Lung (tissue), 12 donors: ENCODE results near the gene MOCS3. TPM values are rescaled to one million over a fixed set of nuclear protein-coding genes. Genes with fewer than 3 reads are reported as not detected.

Source experiments
- ATAC-seq: fragments of 200-7000 bp; cut with Tn5 transposase; one replicate; pipeline ENCODE4 v1.9.1; 2020; ENCODE audit warnings: moderate number of reproducible peaks; ENCODE audit not compliant: insufficient read depth, low FRiP score
- DNase-seq, 3 donors: peaks; one replicate each; pipeline ENCODE4 v3.0.0-alpha.2; 2013 to 2017
- H3K27ac ChIP-seq, 2 donors: one replicate each; pipeline ENCODE4 v1.5.1; 2013; ENCODE audit warnings: mild to moderate bottlenecking in 2 of 2, moderate library complexity in 2 of 2, control low read depth in 1 of 2, inconsistent platforms in 1 of 2, low read depth in 1 of 2, low read length in 1 of 2
- H3K27me3 ChIP-seq, 3 donors: one replicate each; pipeline ENCODE4 v1.5.1; 2013; ENCODE audit warnings: low read length in 2 of 3; ENCODE audit not compliant: control insufficient read depth in 3 of 3, insufficient read depth in 3 of 3
- H3K36me3 ChIP-seq, 4 donors: one replicate each; pipeline ENCODE4 v1.5.1; 2013; ENCODE audit warnings: low read length in 4 of 4, mild to moderate bottlenecking in 1 of 4, moderate library complexity in 1 of 4; ENCODE audit not compliant: control insufficient read depth in 4 of 4, insufficient read depth in 4 of 4
- H3K4me1 ChIP-seq, 5 donors: one replicate each; pipeline ENCODE4 v1.5.1; 2013; ENCODE audit warnings: low read length in 5 of 5, mild to moderate bottlenecking in 2 of 5, moderate library complexity in 1 of 5; ENCODE audit not compliant: control insufficient read depth in 5 of 5, insufficient read depth in 5 of 5
- H3K4me3 ChIP-seq: one replicate; pipeline ENCODE4 v1.5.1; 2013; ENCODE audit warnings: mild to moderate bottlenecking, control low read depth, moderate library complexity
- H3K9ac ChIP-seq, 2 donors: one replicate each; pipeline ENCODE4 v1.5.1; 2013; ENCODE audit warnings: low read length in 2 of 2, control low read depth in 1 of 2; ENCODE audit not compliant: insufficient read depth in 1 of 2
- H3K9me3 ChIP-seq, 4 donors: one replicate each; pipeline ENCODE4 v1.5.1; 2013; ENCODE audit warnings: low read length in 3 of 4, mild to moderate bottlenecking in 1 of 4, moderate library complexity in 1 of 4; ENCODE audit not compliant: control insufficient read depth in 4 of 4, insufficient read depth in 3 of 4
- WGBS, 2 donors: extraction: QIAGEN DNeasy Blood & Tissue Kit; methylation state at CpG; one replicate each; pipeline ENCODE4 v1.1.7; 2013; 5-methylcytosine and 5-hydroxymethylcytosine counted together
- polyA plus RNA-seq, 2 donors: library from polyadenylated mRNA; stranded (reverse); fragments of 200-250 nt; gene quantifications; one replicate each; pipeline ENCODE4 v1.2.1, GENCODE V29; 2013
- total RNA-seq, 2 donors: library from RNA; depleted of rRNA in 1 of 2; stranded (reverse); fragments of >200 nt in 1 of 2; gene quantifications; one replicate each; pipeline ENCODE4 v1.2.1, GENCODE V29; 2014 to 2021
- TF ChIP-seq, protein P1 (sequence below): IDR thresholded peaks from 2 replicates; pipeline ENCODE4 v1.5.1; 2012; ENCODE audit warnings: mild to moderate bottlenecking; ENCODE audit errors: control extremely low read depth, extremely low read depth
- donor health status: control.
- donor health status: control.
- donor health status: Bipolar disorder and iron deficiency.
- donor health status: healthy.
- donor health status: DM: yes; HTN: yes; CAD: no.

MOCS3 gene
- total and polyA plus RNA-seq, 4 donors = 1.8 to 5.9 (median 3.4) TPM

DNA sequence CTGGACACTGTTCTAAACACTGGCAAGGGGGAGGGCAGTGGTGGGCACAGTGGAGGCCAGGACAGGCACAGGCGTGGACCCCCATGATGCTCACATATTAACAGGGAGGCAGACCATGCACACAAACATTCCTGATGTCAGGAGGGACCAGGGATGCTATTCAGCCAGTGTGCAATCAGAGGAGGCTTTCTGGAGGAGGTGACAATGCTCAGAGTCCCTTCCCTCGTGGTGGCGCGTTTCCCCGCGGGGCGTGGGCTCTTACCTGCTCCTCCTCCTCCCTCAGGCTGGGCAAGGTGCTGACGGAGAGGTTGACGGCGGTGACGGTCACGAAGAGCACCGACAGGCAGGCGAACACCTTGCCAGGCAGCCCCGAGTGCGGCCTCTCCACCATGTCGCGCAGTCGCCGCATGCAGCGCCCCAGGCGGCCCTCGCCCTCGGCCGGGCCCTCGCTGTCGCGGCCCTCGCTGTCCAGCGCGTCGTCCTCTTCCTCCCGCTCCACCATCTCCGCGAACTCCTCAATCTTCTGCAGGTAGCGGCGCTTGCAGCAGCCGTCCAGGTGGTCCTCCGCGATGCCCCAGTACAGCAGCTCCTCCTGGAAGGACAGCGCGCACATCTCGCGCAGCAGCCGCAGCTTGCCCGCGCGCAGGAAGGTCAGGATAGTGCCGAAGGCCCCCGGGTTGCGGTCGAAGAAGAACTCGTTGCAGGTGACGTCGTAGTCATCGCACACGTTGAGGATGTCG is 50.9 kb downstream of the MOCS3 start:
- no peak for ATAC-seq
- H3K9ac ChIP-seq = no peak overlapping the region
- no peaks in the 10 kb centered on the region for H3K36me3 ChIP-seq
- H3K27me3 ChIP-seq = no peaks in the 10 kb centered on the region
- peaks cover 0 to 3% (median 0%) of the 10 kb centered on the region in 4 donors for H3K9me3 ChIP-seq
- TF ChIP-seq, protein P1, sequence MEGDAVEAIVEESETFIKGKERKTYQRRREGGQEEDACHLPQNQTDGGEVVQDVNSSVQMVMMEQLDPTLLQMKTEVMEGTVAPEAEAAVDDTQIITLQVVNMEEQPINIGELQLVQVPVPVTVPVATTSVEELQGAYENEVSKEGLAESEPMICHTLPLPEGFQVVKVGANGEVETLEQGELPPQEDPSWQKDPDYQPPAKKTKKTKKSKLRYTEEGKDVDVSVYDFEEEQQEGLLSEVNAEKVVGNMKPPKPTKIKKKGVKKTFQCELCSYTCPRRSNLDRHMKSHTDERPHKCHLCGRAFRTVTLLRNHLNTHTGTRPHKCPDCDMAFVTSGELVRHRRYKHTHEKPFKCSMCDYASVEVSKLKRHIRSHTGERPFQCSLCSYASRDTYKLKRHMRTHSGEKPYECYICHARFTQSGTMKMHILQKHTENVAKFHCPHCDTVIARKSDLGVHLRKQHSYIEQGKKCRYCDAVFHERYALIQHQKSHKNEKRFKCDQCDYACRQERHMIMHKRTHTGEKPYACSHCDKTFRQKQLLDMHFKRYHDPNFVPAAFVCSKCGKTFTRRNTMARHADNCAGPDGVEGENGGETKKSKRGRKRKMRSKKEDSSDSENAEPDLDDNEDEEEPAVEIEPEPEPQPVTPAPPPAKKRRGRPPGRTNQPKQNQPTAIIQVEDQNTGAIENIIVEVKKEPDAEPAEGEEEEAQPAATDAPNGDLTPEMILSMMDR = no peak
- 85 to 86% methylated on average over 57 to 58 of the region's 58 CpGs for WGBS, 2 donors
- H3K4me3 ChIP-seq = no peak overlapping the region
- DNase-seq = no peak
- H3K27ac ChIP-seq = no peak overlapping the region
- no peaks in the 10 kb centered on the region for H3K4me1 ChIP-seq

DNA sequence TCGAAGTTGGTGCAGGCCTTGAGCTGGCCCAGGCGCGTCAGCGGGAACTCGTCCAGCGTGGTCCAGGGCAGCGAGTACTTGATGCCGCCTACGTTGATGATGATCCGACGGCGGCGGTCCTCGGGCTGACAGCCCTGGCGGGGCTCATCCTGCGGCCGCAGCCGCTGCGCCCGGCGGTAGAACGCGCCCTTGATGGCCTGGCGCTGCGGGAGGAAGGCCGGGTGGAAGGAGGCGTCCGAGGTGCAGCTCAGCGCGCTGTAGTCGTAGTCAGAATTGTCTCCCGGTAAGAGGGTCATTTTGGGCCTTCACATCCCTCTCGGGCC is 51.4 kb downstream of the MOCS3 start:
- Histone ChIP-seq H3K9ac (no peak overlapping the region), H3K36me3 (no peaks in the 10 kb centered on the region), H3K4me1 (no peaks in the 10 kb centered on the region), H3K27ac (no peak overlapping the region), H3K27me3 (no peaks in the 10 kb centered on the region), H3K9me3 (peaks cover 0 to 3% (median 0%) of the 10 kb centered on the region in 4 donors), H3K4me3 (no peak overlapping the region)
- TF ChIP-seq, protein P1 = no peak
- WGBS, 2 donors = 87% methylated on average over 33 of the region's 33 CpGs
- no peak for ATAC-seq
- no peak for DNase-seq

DNA sequence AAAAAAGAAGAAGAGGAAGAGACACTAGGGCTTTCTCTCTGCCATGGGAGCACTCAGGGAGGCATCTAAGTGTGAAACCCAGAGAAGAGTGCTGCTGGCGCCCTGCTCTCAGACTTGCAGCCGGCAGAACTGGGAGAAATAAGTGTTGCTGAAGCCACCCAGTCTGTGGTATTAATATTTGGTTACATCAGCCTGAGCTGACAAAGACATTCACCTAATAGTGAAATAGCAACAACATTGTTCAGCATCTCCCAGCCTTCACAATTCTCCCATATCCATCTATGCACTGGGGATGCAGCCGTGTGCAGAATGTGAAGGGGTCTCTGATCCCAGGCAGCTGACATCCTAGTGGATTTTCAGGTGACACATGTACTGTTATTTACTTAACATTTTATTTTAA is 52.3 kb downstream of the MOCS3 start:
- no peaks in the 10 kb centered on the region for H3K27me3 ChIP-seq

More for the DNA sequence above, 52.3 kb downstream of the MOCS3 start:
- H3K4me3 ChIP-seq = no peak overlapping the region
- no peak overlapping the region for H3K27ac ChIP-seq
- no peaks in the 10 kb centered on the region for H3K4me1 ChIP-seq
- no peak for DNase-seq
- no peaks in the 10 kb centered on the region for H3K36me3 ChIP-seq
- TF ChIP-seq, protein P1 = no peak
- ATAC-seq = no peak
- peaks cover 0 to 3% (median 0%) of the 10 kb centered on the region in 4 donors for H3K9me3 ChIP-seq
- H3K9ac ChIP-seq = no peak overlapping the region
- WGBS, 2 donors = 86 to 88% methylated on average over 3 of the region's 3 CpGs
